Testis (tissue), 3 donors: ENCODE measurements around the gene TBCD. TPM values are rescaled to one million over a fixed set of nuclear protein-coding genes. Genes with fewer than 3 reads are reported as not detected.

ENCODE experiments used
- DNase-seq: peaks from one replicate; pipeline ENCODE4 v3.0.0-alpha.2; 2019
- H3K27ac ChIP-seq, 2 donors: fragments of 200-600 bp; sonication (generic); one replicate each; pipeline ENCODE4 v1.5.1; 2019
- H3K27me3 ChIP-seq: fragments of 200-600 bp; sonication (generic); one replicate; pipeline ENCODE4 v1.5.1; 2019
- H3K36me3 ChIP-seq: fragments of 200-600 bp; sonication (generic); one replicate; pipeline ENCODE4 v1.5.1; 2017; ENCODE audit warnings: low read depth; ENCODE audit errors: missing control alignments
- H3K4me1 ChIP-seq: fragments of 200-600 bp; sonication (generic); one replicate; pipeline ENCODE4 v1.5.1; 2019
- H3K4me3 ChIP-seq, 2 donors: fragments of 200-600 bp; sonication (generic); one replicate each; pipeline ENCODE4 v1.5.1; 2017 to 2019
- H3K9me3 ChIP-seq: fragments of 200-600 bp; sonication (generic); one replicate; pipeline ENCODE4 v1.5.1; 2017
- CTCF ChIP-seq, 3 experiments: fragments of 450-650 bp in 2 of 3; fragments of 200-600 bp in 1 of 3; sonication (generic) in 1 of 3; IDR thresholded peaks; one replicate each; pipeline ENCODE4 v1.5.1; 2016 to 2019; ENCODE audit warnings: antibody characterized with exemption in 3 of 3, mild to moderate bottlenecking in 2 of 3, moderate library complexity in 1 of 3
- POLR2A ChIP-seq: fragments of 450-650 bp; IDR thresholded peaks from one replicate; pipeline ENCODE4 v1.6.1; 2017; ENCODE audit warnings: antibody characterized with exemption, mild to moderate bottlenecking, moderate library complexity
- WGBS, 2 donors: methylation state at CpG; one replicate each; pipeline ENCODE4 v1.1.5; 2018; 5-methylcytosine and 5-hydroxymethylcytosine counted together
- intact Hi-C: fragments of 100-400 bp; cut with DNase I; formaldehyde crosslinking; loops from one replicate; pipeline ENCODE4 v1.15.1; 2023; ENCODE audit warnings: low total_unique reads
- polyA plus RNA-seq: library from polyadenylated mRNA; stranded (reverse); fragments of 350-450 nt; fragmentation: Illumina TruSeq; extraction: RNeasy Lipid Tissue Mini Kit (QIAGEN cat#74804); gene quantifications from one replicate; pipeline ENCODE4 v1.2.3, GENCODE V29; 2014; ENCODE audit warnings: low read depth, low replicate concordance; ENCODE audit not compliant: insufficient read depth
- total RNA-seq, 2 donors: library from RNA; depleted of rRNA; stranded (reverse); fragments of >200 nt; gene quantifications; one replicate each; pipeline ENCODE4 v1.2.3, GENCODE V29; 2016

Gene TBCD
- total and polyA plus RNA-seq, 3 donors from 2014 or later: 81.2 to 128 (median 115) TPM

DNA sequence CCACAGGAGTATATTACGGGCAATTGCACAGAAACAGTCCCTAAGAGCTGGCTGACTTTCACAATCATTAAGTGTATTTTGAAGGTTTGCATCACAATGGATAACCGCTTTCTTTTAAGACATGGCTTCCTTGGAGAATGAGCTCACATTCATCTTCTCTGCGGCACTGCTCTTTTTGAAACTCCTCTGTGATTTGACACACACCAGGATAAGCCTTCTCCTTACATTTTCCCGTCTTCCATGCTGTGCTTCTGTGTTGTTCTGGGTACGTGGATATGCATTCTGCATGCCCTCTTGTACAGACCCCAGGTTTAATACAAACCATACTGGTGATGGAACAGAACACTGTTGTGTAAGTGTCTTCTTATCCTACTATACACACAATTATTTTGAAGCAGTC, 238.0 kb downstream of the TBCD start:
- intact Hi-C loops: no loop called here
- H3K36me3 ChIP-seq: no peaks in the 10 kb centered on the region
- H3K27me3 ChIP-seq: no peaks in the 10 kb centered on the region
- H3K4me1 ChIP-seq: no peaks in the 10 kb centered on the region
- no peaks in the 10 kb centered on the region for H3K9me3 ChIP-seq
- TF ChIP-seq POLR2A (no peak), CTCF (IDR thresholded peaks at IDR 0.05) (no peak)
- 91 to 96% methylated on average over 5 of the region's 5 CpGs for WGBS, 2 donors
- no peak overlapping the region for H3K27ac ChIP-seq
- no peak for DNase-seq
- no peak overlapping the region for H3K4me3 ChIP-seq

- Histone ChIP-seq H3K9me3 (no peaks in the 10 kb centered on the region), H3K27me3 (no peaks in the 10 kb centered on the region), H3K36me3 (no peaks in the 10 kb centered on the region), H3K4me3 (no peak overlapping the region), H3K4me1 (no peaks in the 10 kb centered on the region), H3K27ac (no peak overlapping the region)
- TF ChIP-seq POLR2A (no peak), CTCF (IDR thresholded peaks at IDR 0.05) (no peak)
- intact Hi-C loops: no loop called here
- no peak for DNase-seq
Measured at GRCh38 chr17:82993005-82993404, 241.1 kb downstream of the TBCD start.

Other genes starting within 250 kb of the TBCD start
- 10 to 100 TPM; 94.3 to 95.1 TPM for gene FOXK2, start 232.3 kb upstream of the TBCD start, total RNA-seq
- gene FOXK2, start 232.3 kb upstream of the TBCD start, polyA plus RNA-seq: 85.8 TPM
- 100 to 1,000 TPM; 163 to 165 TPM for gene WDR45B, start 103.6 kb upstream of the TBCD start, total RNA-seq
- 142 TPM for gene WDR45B, start 103.6 kb upstream of the TBCD start, polyA plus RNA-seq
- gene RAB40B, start 53.4 kb upstream of the TBCD start, total RNA-seq: 10 to 100 TPM in 1 of 2 donors, 1 to 10 TPM in 1; 9.4 to 16.4 TPM
- gene RAB40B, start 53.4 kb upstream of the TBCD start, polyA plus RNA-seq: 13.5 TPM
- 10 to 100 TPM; 26.9 to 29.3 TPM for gene FN3KRP, start 35.4 kb upstream of the TBCD start, total RNA-seq
- 30.2 TPM for gene FN3KRP, start 35.4 kb upstream of the TBCD start, polyA plus RNA-seq
- gene FN3K, start 16.4 kb upstream of the TBCD start, total RNA-seq: 10 to 100 TPM; 29.7 to 31.7 TPM
- 12.4 TPM for gene FN3K, start 16.4 kb upstream of the TBCD start, polyA plus RNA-seq
- gene ZNF750, start 88.0 kb downstream of the TBCD start, total RNA-seq: under 1 TPM; 0.50 to 0.63 TPM
- 0.21 TPM for gene ZNF750, start 88.0 kb downstream of the TBCD start, polyA plus RNA-seq